GM12878 (cell line): Measurements from ENCODE around the gene ITSN1. TPM values are rescaled to one million over a fixed set of nuclear protein-coding genes. Genes with fewer than 3 reads are reported as not detected.

Experiments used
- ATAC-seq: fragments of 200-7000 bp; cut with Tn5 transposase; 3 replicates; pipeline ENCODE4 v1.9.1; 2020; ENCODE audit warnings: mild to moderate bottlenecking, moderate library complexity
- BruUV-seq: library from RNA; stranded (reverse); fragments of 400-500 nt; replicated peaks from 2 replicates; lab custom pipeline; 2021; lab: Mats Ljungman, UMichigan
- CTCF ChIA-PET: fragments of 300-600 bp; sonication (Branson Sonifier 250); formaldehyde crosslinking; extraction: SDS; loops from one replicate; lab custom pipeline; 2021; ENCODE audit warnings: inconsistent platforms; lab: Yijun Ruan, JAX
- POLR2A ChIA-PET: fragments of 350-600 bp; formaldehyde crosslinking; extraction: SDS; loops from one replicate; lab custom pipeline; 2021; ENCODE audit warnings: inconsistent platforms; lab: Charles Lee
- RAD21 ChIA-PET: fragments of 300-600 bp; sonication (Branson Sonifier 250); formaldehyde crosslinking; loops from one replicate; lab custom pipeline; 2023; ENCODE audit warnings: antibody characterized with exemption; ENCODE audit not compliant: unreplicated experiment; lab: Charles Lee
- SMC1A ChIA-PET: fragments of 300-600 bp; sonication (Branson Sonifier 250); formaldehyde crosslinking; loops from one replicate; lab custom pipeline; 2023; ENCODE audit not compliant: unreplicated experiment, uncharacterized antibody; lab: Charles Lee
- DNase-seq: peaks from one replicate; pipeline ENCODE4 v3.0.0-alpha.2; 2011; ENCODE audit warnings: low read depth, low spot score
- FAIRE-seq: peaks from 3 replicates; lab custom pipeline; 2011; peaks lifted over from hg19 to GRCh38; lab: Jason Lieb, UNC
- H2AFZ ChIP-seq: 2 replicates; pipeline ENCODE4 v1.6.0; 2011; ENCODE audit warnings: low read depth, low read length, control low read depth; ENCODE audit not compliant: control insufficient read depth
- H3K27ac ChIP-seq: 2 replicates; pipeline ENCODE4 v1.5.1; 2011; ENCODE audit warnings: control low read depth; ENCODE audit not compliant: control insufficient read depth, insufficient read depth
- H3K27me3 ChIP-seq, 2 experiments: replicated peaks in 1 of 2; 2 replicates each; pipeline versions ENCODE4 v1.6.0 to v1.6.1; 2011; ENCODE audit warnings: low read length in 1 of 2; ENCODE audit not compliant: control insufficient read depth in 2 of 2, insufficient read depth in 2 of 2
- H3K36me3 ChIP-seq, 2 experiments: 2 replicates each; pipeline ENCODE4 v1.5.1; 2011; ENCODE audit warnings: low read length in 1 of 2; ENCODE audit not compliant: control insufficient read depth in 2 of 2, insufficient read depth in 2 of 2
- H3K4me1 ChIP-seq: 2 replicates; pipeline ENCODE4 v1.6.1; 2011; ENCODE audit warnings: mild to moderate bottlenecking, low read length, moderate library complexity, mixed read lengths; ENCODE audit not compliant: control insufficient read depth, insufficient read depth
- H3K4me2 ChIP-seq: 2 replicates; pipeline ENCODE4 v1.6.0; 2011; ENCODE audit warnings: control low read depth; ENCODE audit not compliant: control insufficient read depth, insufficient read depth
- H3K4me3 ChIP-seq: fragments of 200-600 bp; sonication (generic); 2 replicates; pipeline ENCODE4 v1.5.1; 2016
- H3K79me2 ChIP-seq: 2 replicates; pipeline ENCODE4 v1.6.0; 2011; ENCODE audit warnings: low read length; ENCODE audit not compliant: control insufficient read depth, insufficient read depth
- H3K9ac ChIP-seq: 2 replicates; pipeline ENCODE4 v1.8.0; 2011; ENCODE audit warnings: low read length, control low read depth, mixed read lengths; ENCODE audit not compliant: control insufficient read depth, insufficient read depth
- H3K9me3 ChIP-seq: replicated peaks from 3 replicates; pipeline ENCODE4 v1.5.1; 2011; ENCODE audit warnings: mild to moderate bottlenecking, low read length; ENCODE audit not compliant: control insufficient read depth, insufficient read depth
- H4K20me1 ChIP-seq: 2 replicates; pipeline ENCODE4 v1.6.0; 2011; ENCODE audit not compliant: control insufficient read depth, insufficient read depth
- IKZF2 ChIP-seq, 2 experiments: fragments of 450-650 bp; IDR thresholded peaks; 2 replicates each; pipeline ENCODE4 v1.6.1; 2017; ENCODE audit warnings: mild to moderate bottlenecking in 2 of 2, moderate library complexity in 2 of 2
- MXI1 ChIP-seq: fragments of 150-350 bp; IDR thresholded peaks from 2 replicates; pipeline ENCODE4 v1.6.1; 2011; ENCODE audit warnings: low read depth, mild to moderate bottlenecking, inconsistent platforms, low read length, improper control_type of control experiment
- NFXL1 ChIP-seq: fragments of 450-650 bp; IDR thresholded peaks from 2 replicates; pipeline ENCODE4 v1.6.1; 2017; ENCODE audit warnings: antibody characterized with exemption, mild to moderate bottlenecking, borderline replicate concordance
- NFYB ChIP-seq: IDR thresholded peaks from 2 replicates; pipeline ENCODE4 v1.6.1; 2011; ENCODE audit warnings: low read depth, mild to moderate bottlenecking, low read length, improper control_type of control experiment, moderate library complexity; ENCODE audit not compliant: insufficient read depth
- TBL1XR1 ChIP-seq: IDR thresholded peaks from 2 replicates; pipeline ENCODE4 v1.6.1; 2012; ENCODE audit warnings: low read depth, low read length, improper control_type of control experiment
- WGBS: methylation state at CpG from one replicate; pipeline ENCODE4 v1.1.6; 2016; ENCODE audit warnings: low lambda C conversion rate; ENCODE audit not compliant: insufficient replicate concordance, insufficient coverage; ENCODE audit errors: missing lambda C conversion rate; 5-methylcytosine and 5-hydroxymethylcytosine counted together
- in situ Hi-C: fragments of 300-500 bp; cut with MboI; formaldehyde crosslinking; loops from 9 replicates; pipeline ENCODE4 v1.14.3; 2018; ENCODE audit warnings: mixed read lengths
- intact Hi-C: fragments of 100-400 bp; cut with micrococcal nuclease; formaldehyde crosslinking; loops from one replicate; pipeline ENCODE4 v1.14.2; 2022; ENCODE audit not compliant: unreplicated experiment
- polyA plus RNA-seq, 11 experiments: library from polyadenylated mRNA; depleted of rRNA in 4 of 11; unstranded in 6 of 11; stranded (reverse) in 5 of 11; fragments of >200 nt; fragmentation: Nextera tagmentation in 4 of 11; fragmentation: Illumina TruSeq in 1 of 11; extraction: Ambion mirVana in 4 of 11; extraction: Trizol in 1 of 11; gene quantifications; 1 replicate in 1 of 11; 2 replicates in 10 of 11; pipeline versions ENCODE4 v1.2.1 to v1.2.3, GENCODE V29; 2011 to 2016; ENCODE audit warnings: inconsistent platforms in 2 of 11, missing spikeins in 2 of 11, low read depth in 1 of 11
- total RNA-seq, 4 experiments: library from RNA; depleted of rRNA in 3 of 4; stranded (reverse); fragments of >200 nt in 3 of 4; fragmentation: Illumina TruSeq in 1 of 4; extraction: Trizol in 1 of 4; gene quantifications; 2 replicates each; pipeline versions ENCODE4 v1.2.1 to v1.2.3, GENCODE V29; 2013 to 2021
- TF ChIP-seq, protein P1 (sequence below): IDR thresholded peaks from 2 replicates; pipeline ENCODE4 v1.6.1; 2012; ENCODE audit warnings: low read length, inconsistent platforms
- TF ChIP-seq, protein P2 (sequence below): fragments of 450-650 bp; formaldehyde crosslinking; IDR thresholded peaks from 2 replicates; pipeline ENCODE4 v1.5.0; 2022; ENCODE audit warnings: mild to moderate bottlenecking, missing genetic modification characterization

Gene ITSN1
- total and polyA plus RNA-seq, 10 of the 15 experiments (the other 5 are each of a cell fraction or from before 2014, with no cell fraction given): 0.89 to 10.6 (median 4.8) TPM

DNA sequence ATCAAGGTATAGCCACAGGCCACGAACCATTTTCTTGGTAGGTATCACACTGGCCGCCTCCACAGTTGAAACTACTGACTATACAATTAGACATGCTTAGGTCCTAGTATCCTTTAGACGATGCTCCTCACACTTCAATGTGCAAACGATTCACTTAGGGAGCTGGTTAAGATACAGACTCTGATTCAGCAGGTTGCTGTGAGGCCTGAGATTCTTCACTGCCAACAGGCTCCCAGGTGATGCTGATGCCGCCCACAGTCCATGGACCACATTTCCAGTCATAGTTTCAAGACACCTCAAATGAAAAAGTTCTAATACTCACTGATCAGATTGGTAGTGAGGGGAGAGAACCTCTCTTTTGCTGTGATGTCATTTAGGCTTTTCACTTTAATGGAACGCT, 266.5 kb downstream of the ITSN1 start:
- no TSS peak for BruUV-seq
- TF ChIP-seq TBL1XR1: no peak
- TF ChIP-seq, protein P1, sequence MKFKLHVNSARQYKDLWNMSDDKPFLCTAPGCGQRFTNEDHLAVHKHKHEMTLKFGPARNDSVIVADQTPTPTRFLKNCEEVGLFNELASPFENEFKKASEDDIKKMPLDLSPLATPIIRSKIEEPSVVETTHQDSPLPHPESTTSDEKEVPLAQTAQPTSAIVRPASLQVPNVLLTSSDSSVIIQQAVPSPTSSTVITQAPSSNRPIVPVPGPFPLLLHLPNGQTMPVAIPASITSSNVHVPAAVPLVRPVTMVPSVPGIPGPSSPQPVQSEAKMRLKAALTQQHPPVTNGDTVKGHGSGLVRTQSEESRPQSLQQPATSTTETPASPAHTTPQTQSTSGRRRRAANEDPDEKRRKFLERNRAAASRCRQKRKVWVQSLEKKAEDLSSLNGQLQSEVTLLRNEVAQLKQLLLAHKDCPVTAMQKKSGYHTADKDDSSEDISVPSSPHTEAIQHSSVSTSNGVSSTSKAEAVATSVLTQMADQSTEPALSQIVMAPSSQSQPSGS: no peak
- no peak for TF ChIP-seq NFYB
- no peak for TF ChIP-seq IKZF2 (IDR thresholded peaks at IDR 0.05)
- no peak for TF ChIP-seq NFXL1
- TF ChIP-seq, protein P2, sequence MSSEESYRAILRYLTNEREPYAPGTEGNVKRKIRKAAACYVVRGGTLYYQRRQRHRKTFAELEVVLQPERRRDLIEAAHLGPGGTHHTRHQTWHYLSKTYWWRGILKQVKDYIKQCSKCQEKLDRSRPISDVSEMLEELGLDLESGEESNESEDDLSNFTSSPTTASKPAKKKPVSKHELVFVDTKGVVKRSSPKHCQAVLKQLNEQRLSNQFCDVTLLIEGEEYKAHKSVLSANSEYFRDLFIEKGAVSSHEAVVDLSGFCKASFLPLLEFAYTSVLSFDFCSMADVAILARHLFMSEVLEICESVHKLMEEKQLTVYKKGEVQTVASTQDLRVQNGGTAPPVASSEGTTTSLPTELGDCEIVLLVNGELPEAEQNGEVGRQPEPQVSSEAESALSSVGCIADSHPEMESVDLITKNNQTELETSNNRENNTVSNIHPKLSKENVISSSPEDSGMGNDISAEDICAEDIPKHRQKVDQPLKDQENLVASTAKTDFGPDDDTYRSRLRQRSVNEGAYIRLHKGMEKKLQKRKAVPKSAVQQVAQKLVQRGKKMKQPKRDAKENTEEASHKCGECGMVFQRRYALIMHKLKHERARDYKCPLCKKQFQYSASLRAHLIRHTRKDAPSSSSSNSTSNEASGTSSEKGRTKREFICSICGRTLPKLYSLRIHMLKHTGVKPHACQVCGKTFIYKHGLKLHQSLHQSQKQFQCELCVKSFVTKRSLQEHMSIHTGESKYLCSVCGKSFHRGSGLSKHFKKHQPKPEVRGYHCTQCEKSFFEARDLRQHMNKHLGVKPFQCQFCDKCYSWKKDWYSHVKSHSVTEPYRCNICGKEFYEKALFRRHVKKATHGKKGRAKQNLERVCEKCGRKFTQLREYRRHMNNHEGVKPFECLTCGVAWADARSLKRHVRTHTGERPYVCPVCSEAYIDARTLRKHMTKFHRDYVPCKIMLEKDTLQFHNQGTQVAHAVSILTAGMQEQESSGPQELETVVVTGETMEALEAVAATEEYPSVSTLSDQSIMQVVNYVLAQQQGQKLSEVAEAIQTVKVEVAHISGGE (CRISPR knock-in tag): no peak
- TF ChIP-seq MXI1: no peak
- RAD21 ChIA-PET: interaction anchor here (0.6 kb wide), 1 partner anchor 185 kb away, joined by 3 read pairs; no protein-coding TSS in a partner anchor
- Histone ChIP-seq H3K9me3 (no peaks in the 10 kb centered on the region), H3K36me3 (peaks cover 32 to 65% of the 10 kb centered on the region in 2 experiments), H3K27me3 (no peaks in the 10 kb centered on the region), H3K4me3 (no peak overlapping the region), H3K79me2 (peaks cover 12% of the 10 kb centered on the region), H3K9ac (no peak overlapping the region), H3K4me2 (no peak overlapping the region), H2AFZ (no peak overlapping the region), H3K27ac (no peak overlapping the region), H4K20me1 (no peaks in the 10 kb centered on the region; the same call in 1 of the 2 replicates), H3K4me1 (no peaks in the 10 kb centered on the region; the same call in 1 of the 2 replicates)
- POLR2A ChIA-PET: interaction anchor here (0.6 to 0.8 kb wide), 2 partner anchors 20 to 174 kb away, joined by 3 to 5 read pairs; no protein-coding TSS in a partner anchor
- in situ Hi-C loops (no loop called here), intact Hi-C loops (no loop called here)
- no peak for ATAC-seq
- no peak for FAIRE-seq
- CTCF ChIA-PET: no interaction called here
- WGBS: 82% methylated on average over 6 of the region's 6 CpGs
- DNase-seq: no peak
- SMC1A ChIA-PET: interaction anchor here (1.0 to 1.7 kb wide), 2 partner anchors 9 to 439 kb away, joined by 3 to 4 read pairs; no protein-coding TSS in a partner anchor
